Neural cell (in vitro differentiated cells): ENCODE data around the gene PIK3CA. TPM values are rescaled to one million over a fixed set of nuclear protein-coding genes. Genes with fewer than 3 reads are reported as not detected.
"Not testable (repeated sequence)": the region's sequence is repeated elsewhere in the genome, so short reads cannot be mapped to it uniquely, and the experiment has no call there.

Source experiments
- H2AFZ ChIP-seq: fragments of 200-600, 300-800 bp; sonication (generic), shearing (Covaris generic); 2 replicates; pipeline ENCODE4 v1.6.0; 2014; ENCODE audit warnings: low read depth, mild to moderate bottlenecking, antibody characterized with exemption, low read length, moderate library complexity
- H3F3A ChIP-seq: fragments of 200-600 bp; shearing (Covaris generic); 2 replicates; pipeline ENCODE4 v1.6.1; 2016; ENCODE audit warnings: mild to moderate bottlenecking, moderate library complexity, mixed read lengths, antibody characterized with exemption, low read length; ENCODE audit not compliant: insufficient read depth, poor library complexity, severe bottlenecking
- H3K27ac ChIP-seq: fragments of 200-600, 300-800 bp; sonication (generic), shearing (Covaris generic); 2 replicates; pipeline ENCODE4 v1.5.1; 2014; ENCODE audit warnings: mild to moderate bottlenecking, low read length, moderate library complexity
- H3K27me3 ChIP-seq: fragments of 300-800, 200-600 bp; sonication (generic), shearing (Covaris generic); 2 replicates; pipeline ENCODE4 v1.6.0; 2014; ENCODE audit warnings: mild to moderate bottlenecking, low read depth, low read length, moderate library complexity; ENCODE audit not compliant: insufficient read depth
- H3K36me3 ChIP-seq: fragments of 300-800, 200-600 bp; sonication (generic), shearing (Covaris generic); 2 replicates; pipeline ENCODE4 v1.5.1; 2014; ENCODE audit warnings: mild to moderate bottlenecking, antibody characterized with exemption, low read length, moderate library complexity; ENCODE audit not compliant: insufficient read depth
- H3K4me2 ChIP-seq: fragments of 300-800, 200-600 bp; sonication (generic), shearing (Covaris generic); 2 replicates; pipeline ENCODE4 v1.6.0; 2014; ENCODE audit warnings: mild to moderate bottlenecking, low read length
- H3K4me3 ChIP-seq: fragments of 300-800, 200-600 bp; sonication (generic), shearing (Covaris generic); 2 replicates; pipeline ENCODE4 v1.5.1; 2014; ENCODE audit warnings: mild to moderate bottlenecking, low read length, moderate library complexity
- H3K79me2 ChIP-seq: fragments of 200-600 bp; shearing (Covaris generic); replicated peaks from 2 replicates; pipeline ENCODE4 v1.6.0; 2014; ENCODE audit warnings: mild to moderate bottlenecking, low read length, moderate library complexity; ENCODE audit not compliant: insufficient read depth
- H3K9ac ChIP-seq: fragments of 300-800, 200-600 bp; sonication (generic), shearing (Covaris generic); 2 replicates; pipeline ENCODE4 v1.6.1; 2016; ENCODE audit warnings: mild to moderate bottlenecking, low read length, mixed read lengths
- H3K9me2 ChIP-seq: fragments of 200-600 bp; shearing (Covaris generic); 2 replicates; pipeline ENCODE4 v1.6.1; 2016; ENCODE audit warnings: mild to moderate bottlenecking, low read length, mixed read lengths; ENCODE audit not compliant: insufficient read depth
- H3K9me3 ChIP-seq: fragments of 200-600, 300-800 bp; sonication (generic), shearing (Covaris generic); 2 replicates; pipeline ENCODE4 v1.6.1; 2016; ENCODE audit warnings: mild to moderate bottlenecking, mixed run types, low read length, moderate library complexity, mixed read lengths
- H4K20me1 ChIP-seq: fragments of 200-600 bp; shearing (Covaris generic); 2 replicates; pipeline ENCODE4 v1.6.1; 2016; ENCODE audit warnings: mild to moderate bottlenecking, mixed run types; ENCODE audit not compliant: insufficient read depth
- EP300 ChIP-seq: fragments of 450-650 bp; conservative IDR thresholded peaks from 2 replicates; pipeline ENCODE4 v1.6.1; 2014; ENCODE audit warnings: antibody characterized with exemption, mild to moderate bottlenecking, moderate library complexity; ENCODE audit not compliant: poor library complexity, severe bottlenecking
- polyA plus RNA-seq: library from polyadenylated mRNA; depleted of rRNA; stranded (reverse); fragments of >200 nt; gene quantifications from 2 replicates; pipeline ENCODE4 v1.2.3, GENCODE V29; 2014
- TF ChIP-seq, protein P1 (sequence below): IDR thresholded peaks from 2 replicates; pipeline ENCODE4 v1.6.1; 2012; ENCODE audit warnings: borderline replicate concordance
- TF ChIP-seq, protein P2 (sequence below): fragments of 450-650 bp; IDR thresholded peaks from 2 replicates; pipeline ENCODE4 v1.5.1; 2014; ENCODE audit warnings: antibody characterized with exemption, mild to moderate bottlenecking, moderate library complexity; ENCODE audit not compliant: poor library complexity, severe bottlenecking

PIK3CA gene
- polyA plus RNA-seq, 1 donor from 2014 or later, result 15.2 TPM

DNA sequence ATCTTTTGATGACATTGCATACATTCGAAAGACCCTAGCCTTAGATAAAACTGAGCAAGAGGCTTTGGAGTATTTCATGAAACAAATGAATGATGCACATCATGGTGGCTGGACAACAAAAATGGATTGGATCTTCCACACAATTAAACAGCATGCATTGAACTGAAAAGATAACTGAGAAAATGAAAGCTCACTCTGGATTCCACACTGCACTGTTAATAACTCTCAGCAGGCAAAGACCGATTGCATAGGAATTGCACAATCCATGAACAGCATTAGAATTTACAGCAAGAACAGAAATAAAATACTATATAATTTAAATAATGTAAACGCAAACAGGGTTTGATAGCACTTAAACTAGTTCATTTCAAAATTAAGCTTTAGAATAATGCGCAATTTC lies 86.0 kb downstream of the PIK3CA start:
- Histone ChIP-seq H3K4me3 (no peak overlapping the region), H3K4me2 (no peak overlapping the region)
- TF ChIP-seq, protein P1, sequence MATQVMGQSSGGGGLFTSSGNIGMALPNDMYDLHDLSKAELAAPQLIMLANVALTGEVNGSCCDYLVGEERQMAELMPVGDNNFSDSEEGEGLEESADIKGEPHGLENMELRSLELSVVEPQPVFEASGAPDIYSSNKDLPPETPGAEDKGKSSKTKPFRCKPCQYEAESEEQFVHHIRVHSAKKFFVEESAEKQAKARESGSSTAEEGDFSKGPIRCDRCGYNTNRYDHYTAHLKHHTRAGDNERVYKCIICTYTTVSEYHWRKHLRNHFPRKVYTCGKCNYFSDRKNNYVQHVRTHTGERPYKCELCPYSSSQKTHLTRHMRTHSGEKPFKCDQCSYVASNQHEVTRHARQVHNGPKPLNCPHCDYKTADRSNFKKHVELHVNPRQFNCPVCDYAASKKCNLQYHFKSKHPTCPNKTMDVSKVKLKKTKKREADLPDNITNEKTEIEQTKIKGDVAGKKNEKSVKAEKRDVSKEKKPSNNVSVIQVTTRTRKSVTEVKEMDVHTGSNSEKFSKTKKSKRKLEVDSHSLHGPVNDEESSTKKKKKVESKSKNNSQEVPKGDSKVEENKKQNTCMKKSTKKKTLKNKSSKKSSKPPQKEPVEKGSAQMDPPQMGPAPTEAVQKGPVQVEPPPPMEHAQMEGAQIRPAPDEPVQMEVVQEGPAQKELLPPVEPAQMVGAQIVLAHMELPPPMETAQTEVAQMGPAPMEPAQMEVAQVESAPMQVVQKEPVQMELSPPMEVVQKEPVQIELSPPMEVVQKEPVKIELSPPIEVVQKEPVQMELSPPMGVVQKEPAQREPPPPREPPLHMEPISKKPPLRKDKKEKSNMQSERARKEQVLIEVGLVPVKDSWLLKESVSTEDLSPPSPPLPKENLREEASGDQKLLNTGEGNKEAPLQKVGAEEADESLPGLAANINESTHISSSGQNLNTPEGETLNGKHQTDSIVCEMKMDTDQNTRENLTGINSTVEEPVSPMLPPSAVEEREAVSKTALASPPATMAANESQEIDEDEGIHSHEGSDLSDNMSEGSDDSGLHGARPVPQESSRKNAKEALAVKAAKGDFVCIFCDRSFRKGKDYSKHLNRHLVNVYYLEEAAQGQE, result no peak

DNA sequence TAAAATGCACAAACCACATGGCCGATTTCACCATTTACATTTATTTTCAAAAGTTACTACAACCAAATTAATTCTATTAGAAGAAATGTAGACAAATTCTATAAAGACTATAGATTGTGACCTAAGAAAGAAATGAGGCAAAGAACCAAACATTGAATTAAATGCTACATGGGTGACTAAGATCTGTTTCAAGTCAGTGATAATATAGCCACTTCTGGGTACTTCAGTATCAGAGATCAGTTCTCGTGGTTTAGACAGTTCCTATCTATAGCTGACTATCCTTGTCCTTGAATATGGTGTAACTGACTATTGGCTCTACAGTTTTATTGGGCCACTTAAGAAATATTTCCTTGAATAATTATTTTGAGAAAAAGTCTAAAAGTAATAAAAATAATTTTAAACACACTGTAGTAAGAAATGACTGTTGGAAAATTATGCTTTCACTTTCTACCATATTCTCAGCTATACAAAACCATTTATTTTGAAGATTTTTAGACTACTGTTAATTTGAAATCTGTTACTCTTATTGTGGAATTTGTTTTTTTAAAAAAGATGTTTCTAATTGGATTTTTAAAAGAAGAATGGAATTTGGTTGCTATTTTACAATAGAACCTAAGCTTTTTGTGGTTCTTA lies 88.6 kb downstream of the PIK3CA start:
- H3F3A ChIP-seq, result no peaks in the 10 kb centered on the region
- no peaks in the 10 kb centered on the region for H4K20me1 ChIP-seq
- TF ChIP-seq EP300, result no peak
- TF ChIP-seq, protein P2, sequence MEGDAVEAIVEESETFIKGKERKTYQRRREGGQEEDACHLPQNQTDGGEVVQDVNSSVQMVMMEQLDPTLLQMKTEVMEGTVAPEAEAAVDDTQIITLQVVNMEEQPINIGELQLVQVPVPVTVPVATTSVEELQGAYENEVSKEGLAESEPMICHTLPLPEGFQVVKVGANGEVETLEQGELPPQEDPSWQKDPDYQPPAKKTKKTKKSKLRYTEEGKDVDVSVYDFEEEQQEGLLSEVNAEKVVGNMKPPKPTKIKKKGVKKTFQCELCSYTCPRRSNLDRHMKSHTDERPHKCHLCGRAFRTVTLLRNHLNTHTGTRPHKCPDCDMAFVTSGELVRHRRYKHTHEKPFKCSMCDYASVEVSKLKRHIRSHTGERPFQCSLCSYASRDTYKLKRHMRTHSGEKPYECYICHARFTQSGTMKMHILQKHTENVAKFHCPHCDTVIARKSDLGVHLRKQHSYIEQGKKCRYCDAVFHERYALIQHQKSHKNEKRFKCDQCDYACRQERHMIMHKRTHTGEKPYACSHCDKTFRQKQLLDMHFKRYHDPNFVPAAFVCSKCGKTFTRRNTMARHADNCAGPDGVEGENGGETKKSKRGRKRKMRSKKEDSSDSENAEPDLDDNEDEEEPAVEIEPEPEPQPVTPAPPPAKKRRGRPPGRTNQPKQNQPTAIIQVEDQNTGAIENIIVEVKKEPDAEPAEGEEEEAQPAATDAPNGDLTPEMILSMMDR, result no peak
- H3K79me2 ChIP-seq, result no peaks in the 10 kb centered on the region
- no peak overlapping the region for H3K4me3 ChIP-seq
- H3K4me2 ChIP-seq, result no peak overlapping the region
- H3K27me3 ChIP-seq, result no peaks in the 10 kb centered on the region
- H3K9me3 ChIP-seq, result no peaks in the 10 kb centered on the region
- no peak overlapping the region for H3K9ac ChIP-seq
- no peaks in the 10 kb centered on the region for H3K9me2 ChIP-seq
- no peak overlapping the region for H2AFZ ChIP-seq
- no peaks in the 10 kb centered on the region for H3K36me3 ChIP-seq
- H3K27ac ChIP-seq, result no peak overlapping the region

More for the DNA sequence above, 86.0 kb downstream of the PIK3CA start:
- Histone ChIP-seq H3K9me3 (no peaks in the 10 kb centered on the region), H3K27ac (no peak overlapping the region), H3K79me2 (no peaks in the 10 kb centered on the region), H3F3A (no peaks in the 10 kb centered on the region), H3K27me3 (no peaks in the 10 kb centered on the region), H3K9ac (no peak overlapping the region), H4K20me1 (no peaks in the 10 kb centered on the region), H2AFZ (no peak overlapping the region), H3K36me3 (no peaks in the 10 kb centered on the region), H3K9me2 (no peaks in the 10 kb centered on the region)

DNA sequence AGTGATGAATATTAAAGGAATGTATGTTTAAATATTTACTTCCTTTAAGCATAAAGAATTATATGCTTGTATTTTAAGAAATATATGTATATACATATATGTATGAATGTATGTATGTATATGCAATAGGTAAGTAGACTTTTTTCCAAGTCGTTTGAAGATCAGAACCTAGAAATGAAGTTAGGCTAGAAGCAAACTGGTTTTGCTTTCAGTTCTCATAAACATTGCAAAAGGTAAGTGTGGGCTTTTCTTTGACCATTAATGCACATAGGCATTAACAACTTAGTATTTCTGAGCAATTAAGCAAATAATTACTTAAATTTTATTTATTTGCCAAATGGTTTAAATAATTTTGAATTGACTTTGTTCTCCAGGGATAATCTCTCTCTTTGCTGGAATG lies 92.1 kb downstream of the PIK3CA start:
- not testable (repeated sequence) for H3K27ac ChIP-seq, H3K9ac ChIP-seq, H3K36me3 ChIP-seq, H3K9me3 ChIP-seq, H3K9me2 ChIP-seq, H3K27me3 ChIP-seq, H3K4me2 ChIP-seq, H3K79me2 ChIP-seq, H3F3A ChIP-seq, H2AFZ ChIP-seq, H4K20me1 ChIP-seq, H3K4me3 ChIP-seq

DNA sequence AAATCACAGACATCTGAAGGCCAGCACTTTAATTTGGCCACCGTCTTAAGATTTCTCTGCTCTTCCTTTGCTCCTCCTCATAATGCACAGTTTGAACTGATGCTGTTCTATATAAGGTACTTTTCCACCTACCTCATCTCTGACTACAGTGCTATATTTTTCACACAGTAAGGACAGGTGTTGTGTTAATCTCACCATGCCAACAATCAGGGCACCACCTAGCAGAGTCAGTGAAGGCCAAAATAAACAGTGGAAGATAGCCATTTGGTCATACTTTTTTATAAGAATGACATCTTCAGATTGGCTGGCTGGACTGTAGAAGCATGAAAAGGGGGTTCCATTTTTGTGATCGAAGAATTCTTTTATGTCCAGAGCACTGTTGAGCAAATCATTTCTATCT lies 94.7 kb downstream of the PIK3CA start:
- not testable (repeated sequence) for H3K4me2 ChIP-seq, H3K79me2 ChIP-seq, H3K9me2 ChIP-seq, H3K27ac ChIP-seq, H3K36me3 ChIP-seq, H2AFZ ChIP-seq, H3F3A ChIP-seq, H3K9ac ChIP-seq, H3K4me3 ChIP-seq, H3K9me3 ChIP-seq, H4K20me1 ChIP-seq, H3K27me3 ChIP-seq
